HG02973 (cell line): ENCODE results near the gene PHLPP1.

Source experiments
- ATAC-seq: cut with Tn5 transposase; IDR thresholded peaks from one replicate; pipeline ENCODE4 v1.9.1; 2021; ENCODE audit warnings: moderate library complexity; ENCODE audit not compliant: unreplicated experiment

Gene PHLPP1

DNA sequence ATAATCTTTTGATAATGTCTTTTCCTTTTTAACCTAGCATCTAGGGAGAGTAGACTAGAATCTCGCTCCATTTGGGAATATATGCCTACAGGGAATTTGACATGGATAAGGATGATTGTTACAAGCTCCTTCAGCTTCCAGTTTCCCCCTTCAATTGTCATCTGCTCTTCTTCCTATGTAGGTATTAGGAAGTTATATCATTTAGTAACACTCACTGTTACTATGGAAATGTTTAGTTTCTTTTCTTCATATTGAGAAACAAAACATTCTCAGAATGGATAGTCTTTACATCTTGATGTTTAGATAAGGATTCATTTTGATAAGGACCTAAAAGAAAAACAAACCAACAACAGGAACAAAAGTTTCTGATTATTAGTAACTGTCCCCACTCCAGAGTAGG is 127.6 kb downstream of the PHLPP1 start:
- no peak for ATAC-seq

DNA sequence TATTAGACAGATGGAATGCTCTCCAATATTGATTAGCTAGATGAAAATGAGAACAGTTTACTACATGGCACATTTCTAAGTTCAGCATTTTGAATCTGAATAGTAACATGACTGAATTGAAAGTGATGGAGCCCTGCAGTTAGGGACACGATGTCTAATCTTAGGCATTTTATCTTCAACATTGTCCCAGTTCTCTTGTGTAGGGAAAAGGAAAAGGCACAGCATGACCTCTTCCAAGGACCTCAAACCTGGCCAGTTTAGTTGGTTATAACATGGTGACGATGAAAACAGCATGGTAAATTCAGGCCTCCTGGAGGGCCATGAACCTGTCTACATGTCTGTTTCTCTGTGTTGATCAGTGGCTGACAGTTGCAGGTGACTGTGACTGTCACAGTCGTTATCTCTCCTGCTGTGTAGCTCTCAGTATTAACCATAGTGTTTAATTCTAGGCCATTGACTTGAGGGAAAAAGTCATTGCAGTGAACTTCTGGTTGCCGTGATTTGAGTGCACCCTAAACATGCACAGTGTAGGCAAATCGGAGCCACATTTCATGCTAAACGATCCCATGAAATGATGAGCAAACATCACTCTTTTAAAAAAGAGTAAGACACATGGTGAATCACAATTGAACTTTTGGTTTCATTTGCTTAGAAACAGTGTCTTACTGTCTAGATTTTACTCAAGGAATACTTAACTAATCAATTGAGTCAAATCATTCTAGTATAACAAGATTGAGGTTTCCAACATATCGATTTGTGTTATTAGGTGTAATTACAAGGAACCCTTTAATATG is 129.7 kb downstream of the PHLPP1 start:
- ATAC-seq = peak; percentile 60

DNA sequence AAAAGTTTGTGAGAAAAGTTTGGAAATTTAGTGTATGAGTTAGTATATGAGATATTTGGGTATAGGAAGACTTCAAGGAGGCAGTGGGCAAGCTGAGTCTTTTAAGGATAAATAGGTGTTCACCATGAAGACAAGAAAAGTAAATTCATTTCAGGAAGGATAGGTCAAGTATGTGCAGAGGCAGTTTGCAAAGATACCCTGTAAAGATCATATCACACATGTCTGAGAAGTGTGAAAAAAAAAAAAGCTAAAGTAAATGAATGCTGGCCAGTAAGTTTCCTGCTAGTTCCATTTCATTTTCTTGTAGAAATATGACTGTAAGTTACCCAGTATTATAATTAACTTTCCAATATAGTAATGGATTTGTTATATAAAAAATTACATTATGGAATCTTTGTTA is 131.0 kb downstream of the PHLPP1 start:
- ATAC-seq = no peak

DNA sequence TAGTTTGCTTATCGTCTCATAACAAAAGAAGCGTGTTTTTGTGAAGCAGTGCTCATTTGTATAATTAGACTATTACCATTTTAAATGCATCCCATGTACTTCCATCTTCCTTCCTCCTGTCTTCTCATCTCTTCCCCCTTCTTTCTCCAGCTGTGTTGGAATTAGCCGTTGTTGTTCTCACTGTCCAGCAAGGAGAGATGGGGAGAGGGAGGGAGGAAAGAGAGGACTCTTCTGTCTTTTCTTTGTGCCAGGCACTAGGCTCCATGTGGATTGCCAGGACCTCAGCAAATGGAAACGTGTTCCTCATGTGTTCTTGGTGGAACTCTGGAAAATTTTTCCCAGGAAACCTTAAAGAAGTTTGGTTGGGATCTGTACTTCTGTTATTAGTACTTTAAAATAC is 131.7 kb downstream of the PHLPP1 start:
- no peak for ATAC-seq

DNA sequence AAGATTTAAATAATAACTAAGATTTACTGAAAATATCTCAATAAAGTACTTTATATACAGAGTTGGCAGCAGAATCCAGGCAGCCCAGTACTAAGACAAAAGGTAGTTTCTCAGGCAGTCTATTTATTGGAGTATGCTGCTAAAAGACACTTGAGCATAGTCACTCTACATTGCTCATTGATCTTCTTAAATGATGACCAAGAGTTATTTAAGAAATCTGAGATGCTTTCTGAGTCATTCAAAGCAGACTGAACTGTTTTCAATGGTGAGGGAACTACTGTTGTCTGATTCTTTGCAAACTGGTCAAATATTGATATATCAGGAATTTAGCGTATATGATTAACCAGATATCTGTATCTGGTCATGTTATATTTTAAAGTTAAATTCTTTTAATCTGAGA is 133.6 kb downstream of the PHLPP1 start:
- no peak for ATAC-seq

DNA sequence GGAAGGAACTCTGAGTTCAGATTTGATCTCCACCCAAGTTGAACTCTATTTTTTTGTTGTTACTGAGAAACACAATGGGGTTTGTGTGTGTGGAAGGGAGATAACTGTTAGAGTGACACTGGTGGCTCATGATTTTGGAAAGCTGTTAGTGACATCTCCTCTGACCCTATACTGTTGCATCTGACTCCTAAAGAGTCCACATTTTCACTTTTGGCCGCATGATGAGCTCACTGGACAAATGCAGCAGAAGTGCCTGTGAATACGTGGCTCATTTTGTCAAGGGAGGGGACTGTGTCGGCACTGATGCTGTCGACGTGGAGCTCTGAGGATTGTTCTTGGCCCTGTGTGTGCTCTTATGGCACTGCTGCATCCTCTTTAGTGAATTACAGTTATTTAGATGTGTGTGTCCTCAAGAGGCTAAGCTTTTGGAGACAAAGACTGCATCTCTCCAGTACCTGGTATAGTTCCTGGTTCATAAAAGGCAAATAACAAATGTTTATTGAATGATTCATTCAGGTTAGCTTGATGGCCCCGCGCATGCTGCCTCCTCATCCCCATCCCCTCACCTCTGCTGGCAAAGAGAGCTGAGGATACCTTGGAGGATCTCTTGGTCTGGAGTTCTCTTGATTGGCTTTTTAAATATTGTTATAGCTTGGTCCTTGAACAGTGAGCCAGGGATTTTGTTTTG is 135.4 kb downstream of the PHLPP1 start:
- no peak for ATAC-seq

DNA sequence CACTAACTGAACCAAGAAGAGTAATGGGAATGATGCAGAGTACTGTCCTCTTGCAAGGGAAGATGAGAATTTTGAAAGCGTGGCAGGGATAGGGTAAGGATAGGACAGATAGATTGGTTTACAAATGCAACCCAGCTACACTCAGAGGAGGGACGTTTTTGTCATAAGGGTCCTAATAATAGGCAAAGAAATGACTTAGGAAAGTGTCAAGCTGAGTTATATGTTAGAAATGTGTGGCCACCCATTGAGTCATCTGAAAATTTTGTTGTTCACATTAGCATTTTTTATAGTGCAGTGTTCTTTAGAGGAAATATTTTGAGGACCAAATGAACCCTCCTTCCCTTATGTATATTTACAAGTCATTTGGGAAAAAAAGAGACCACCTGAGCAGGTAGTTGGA is 137.5 kb downstream of the PHLPP1 start:
- no peak for ATAC-seq

DNA sequence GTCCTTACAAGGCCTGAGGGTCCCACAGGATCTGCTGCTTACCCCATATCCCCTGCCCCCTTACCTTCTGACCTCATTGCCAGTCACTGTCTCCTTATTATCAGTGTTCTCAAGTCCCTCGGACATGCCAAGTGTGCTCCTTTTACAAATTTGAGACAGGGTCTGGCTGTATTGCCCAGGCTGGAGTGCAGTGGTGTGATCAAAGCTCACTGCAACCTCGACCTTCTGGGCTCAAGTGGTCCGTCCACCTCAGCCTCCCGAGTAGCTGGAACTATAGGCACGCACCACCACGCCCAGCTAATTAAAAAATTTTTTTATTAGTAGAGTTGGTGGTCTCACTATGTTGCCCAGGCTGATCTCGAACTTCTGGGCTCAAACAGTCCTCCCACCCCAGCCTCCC is 141.0 kb downstream of the PHLPP1 start:
- ATAC-seq = no peak

DNA sequence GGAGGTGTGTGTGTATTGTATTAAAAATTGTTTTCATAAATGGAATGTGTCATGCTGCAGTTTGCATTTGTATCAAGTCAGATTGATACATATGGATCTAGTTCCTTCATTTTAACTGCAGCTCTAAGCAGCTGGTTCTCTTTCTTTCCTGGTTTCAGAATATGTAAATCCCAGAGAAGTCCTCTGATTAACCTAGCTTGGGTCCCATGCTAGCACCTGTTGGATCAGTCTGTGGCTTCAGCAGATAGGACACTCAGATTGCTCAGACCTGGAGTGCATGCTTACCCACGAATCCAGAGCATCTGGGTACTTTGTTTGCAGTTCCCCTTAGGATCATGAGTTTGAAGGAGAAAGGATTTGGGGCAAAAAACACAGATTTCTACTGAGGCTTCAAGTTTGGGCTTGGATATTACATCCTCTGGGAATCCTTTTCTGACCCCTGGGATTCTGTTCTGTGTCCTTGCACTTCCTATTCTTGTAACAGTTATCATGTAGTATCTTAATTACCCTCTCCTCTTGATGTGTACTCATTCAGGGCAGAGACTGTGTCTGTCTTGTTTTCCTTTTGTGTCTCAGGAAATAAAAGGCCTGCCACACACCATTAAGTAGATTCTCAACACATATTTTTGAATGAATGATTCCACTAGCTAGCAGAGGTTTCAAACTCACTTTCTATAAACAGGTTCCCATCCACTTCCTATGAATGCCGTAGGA is 142.1 kb downstream of the PHLPP1 start:
- no peak for ATAC-seq

DNA sequence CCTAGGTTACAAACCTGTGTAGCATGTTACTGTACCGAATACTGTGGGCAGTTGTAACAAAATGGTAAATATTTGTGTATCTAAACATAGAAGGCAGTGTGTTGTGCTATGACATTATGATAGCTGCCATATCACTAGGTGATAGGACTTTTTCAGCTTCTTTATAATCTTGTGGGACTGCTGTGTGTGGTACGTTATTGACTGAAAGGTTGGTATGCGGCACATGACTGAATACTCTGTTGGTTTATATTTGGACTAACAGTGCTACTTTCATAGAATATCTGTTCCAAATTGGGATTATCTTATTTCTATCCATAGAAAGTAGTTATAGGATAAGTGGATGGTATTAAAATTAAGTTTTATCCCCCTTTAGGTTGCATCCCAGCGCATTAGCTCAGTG is 144.7 kb downstream of the PHLPP1 start:
- ATAC-seq = no peak

DNA sequence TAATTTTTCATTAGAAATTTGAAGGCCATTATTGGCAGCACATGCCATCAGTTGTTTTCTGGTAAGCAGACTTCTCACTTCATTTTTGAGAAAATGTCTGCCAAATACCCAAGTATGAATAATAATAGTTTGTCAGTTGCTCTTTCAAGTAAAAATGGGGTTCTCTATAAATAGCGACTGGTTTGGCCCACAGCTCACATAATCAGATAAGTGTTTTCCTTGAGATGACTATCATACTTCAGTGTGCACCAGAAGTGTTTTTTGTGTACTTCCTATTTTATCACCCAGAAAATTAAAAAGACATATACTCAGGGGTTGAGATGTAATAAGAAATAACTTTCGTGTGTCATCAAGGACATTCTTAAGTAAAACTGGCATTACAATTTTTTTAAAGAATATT is 147.1 kb downstream of the PHLPP1 start:
- ATAC-seq = no peak

DNA sequence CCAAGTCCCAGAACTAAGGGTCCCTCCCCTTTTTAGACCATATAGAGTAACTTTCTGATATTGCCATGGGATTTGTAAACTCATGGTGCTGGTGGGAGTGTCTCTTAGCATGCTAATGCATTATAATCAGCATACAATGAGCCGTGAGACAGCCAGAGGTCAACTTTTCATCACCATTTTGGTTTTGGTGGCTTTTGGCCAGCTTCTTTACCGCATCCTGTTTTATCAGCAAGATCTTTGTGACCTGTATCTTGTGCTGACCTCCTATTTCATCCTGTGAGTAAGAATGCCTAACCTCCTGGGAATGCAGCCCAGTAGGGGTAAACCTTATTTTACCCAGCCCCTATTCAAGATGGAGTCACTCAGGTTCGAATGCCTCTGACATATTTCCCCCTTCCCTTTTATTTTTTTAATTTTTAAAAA is 148.2 kb downstream of the PHLPP1 start:
- no peak for ATAC-seq

DNA sequence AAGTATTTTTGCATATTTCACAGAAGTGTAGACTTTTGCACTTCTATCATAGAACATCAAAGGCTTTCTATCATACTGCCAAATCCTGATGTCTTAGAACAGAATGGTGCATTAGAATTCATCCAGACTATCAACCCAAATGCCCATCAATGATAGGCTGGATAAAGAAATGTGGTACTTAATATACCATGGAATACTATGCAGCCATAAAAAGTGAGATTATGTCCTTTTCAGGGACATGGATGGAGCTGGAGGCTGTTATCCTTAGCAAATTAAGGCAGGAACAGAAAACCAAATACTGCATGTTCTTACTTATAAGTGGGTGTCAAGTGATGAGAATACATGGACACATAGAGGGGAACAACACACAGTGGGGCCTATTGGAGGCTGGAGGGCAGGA is 150.2 kb downstream of the PHLPP1 start:
- no peak for ATAC-seq

DNA sequence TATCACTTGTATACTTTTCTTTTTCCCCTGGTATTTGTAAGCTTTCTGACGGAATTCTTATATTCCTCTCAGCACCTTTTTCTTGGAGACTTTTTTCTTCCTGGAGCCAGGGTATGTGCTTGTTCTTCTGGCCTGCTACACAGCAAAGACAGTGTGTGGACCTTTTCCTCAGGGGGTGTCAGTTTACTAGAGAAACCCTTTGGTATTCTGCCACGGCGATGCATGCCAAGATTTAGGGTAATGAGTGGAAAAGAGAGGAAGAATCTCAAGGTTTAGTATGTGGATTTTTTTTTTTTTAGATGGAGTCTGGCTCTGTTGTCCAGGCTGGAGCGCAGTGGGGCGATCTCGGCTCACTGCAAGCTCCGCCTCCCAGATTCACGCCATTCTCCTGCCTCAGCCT is 152.2 kb downstream of the PHLPP1 start:
- no peak for ATAC-seq

DNA sequence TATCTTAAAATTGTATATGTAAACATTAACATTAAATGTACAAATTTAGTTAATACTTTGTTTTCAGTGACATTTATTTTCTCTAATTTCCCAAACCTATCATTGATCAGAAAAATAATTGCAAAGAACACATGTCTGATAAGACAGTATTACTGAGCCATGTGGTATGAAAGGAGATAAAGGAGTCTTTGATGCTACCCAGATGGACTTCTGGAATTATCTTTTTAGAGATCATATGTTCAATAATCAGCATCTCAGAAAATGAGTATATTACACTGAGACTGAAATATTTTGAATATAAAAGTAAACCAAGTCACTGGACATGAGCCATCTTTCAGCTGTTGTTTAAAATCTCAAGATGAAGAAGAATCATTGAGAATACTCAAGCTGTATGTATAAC is 153.3 kb downstream of the PHLPP1 start:
- no peak for ATAC-seq

DNA sequence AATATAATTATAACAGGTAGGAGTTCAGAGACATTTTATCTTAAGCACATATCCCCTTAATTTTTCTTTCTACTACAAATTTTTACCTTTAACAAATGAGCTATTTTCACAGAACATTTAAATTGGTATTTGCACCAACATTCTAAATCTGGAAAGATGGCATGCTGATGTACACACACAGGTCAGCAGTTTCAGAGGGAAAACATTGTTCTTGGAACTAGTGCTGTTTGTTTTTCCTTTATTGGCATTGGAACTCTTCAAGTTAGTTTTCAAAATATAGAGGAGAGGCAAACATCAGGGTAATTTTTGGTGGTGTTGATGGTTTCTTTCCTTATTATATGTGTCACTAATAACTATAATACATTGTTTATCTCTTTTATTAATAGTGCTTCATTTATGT is 155.3 kb downstream of the PHLPP1 start:
- no peak for ATAC-seq

DNA sequence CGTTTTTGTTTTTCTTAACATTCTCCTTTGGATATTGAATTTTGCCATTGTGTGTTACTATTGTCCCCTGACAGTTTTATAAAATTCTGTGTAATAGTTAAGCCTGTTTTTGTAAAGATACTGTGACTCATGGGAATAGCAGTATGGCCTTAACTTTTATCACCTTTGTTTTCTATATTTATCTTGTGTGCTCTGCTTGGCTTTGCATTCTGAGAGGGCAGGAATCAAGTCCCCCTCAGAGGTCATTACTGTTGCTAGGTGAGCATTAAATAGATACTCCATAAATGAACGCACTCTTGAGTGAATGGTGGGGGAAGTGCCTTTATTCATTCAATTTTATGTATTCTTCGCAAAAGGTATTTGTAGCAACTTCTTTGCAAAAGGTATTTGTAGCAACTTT is 160.0 kb downstream of the PHLPP1 start:
- no peak for ATAC-seq

DNA sequence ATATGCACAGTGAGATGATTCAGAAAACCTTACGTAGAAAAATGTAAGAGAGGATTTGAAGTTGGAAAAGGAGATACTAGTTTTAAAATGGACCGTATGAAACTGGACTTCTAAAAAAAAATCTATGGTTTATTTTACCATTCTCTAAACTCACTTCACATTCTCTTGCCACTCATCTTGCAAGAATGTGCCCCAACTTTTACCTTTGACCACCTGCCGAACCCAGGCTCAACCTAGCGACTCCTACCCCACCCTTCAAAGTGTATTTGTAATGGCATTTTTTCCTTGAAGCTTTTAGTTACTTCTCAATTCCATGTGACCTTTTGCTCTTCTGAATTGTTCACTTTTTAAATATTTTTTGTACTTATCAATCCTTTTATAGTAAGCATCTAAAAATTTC is 160.8 kb downstream of the PHLPP1 start:
- ATAC-seq = no peak

DNA sequence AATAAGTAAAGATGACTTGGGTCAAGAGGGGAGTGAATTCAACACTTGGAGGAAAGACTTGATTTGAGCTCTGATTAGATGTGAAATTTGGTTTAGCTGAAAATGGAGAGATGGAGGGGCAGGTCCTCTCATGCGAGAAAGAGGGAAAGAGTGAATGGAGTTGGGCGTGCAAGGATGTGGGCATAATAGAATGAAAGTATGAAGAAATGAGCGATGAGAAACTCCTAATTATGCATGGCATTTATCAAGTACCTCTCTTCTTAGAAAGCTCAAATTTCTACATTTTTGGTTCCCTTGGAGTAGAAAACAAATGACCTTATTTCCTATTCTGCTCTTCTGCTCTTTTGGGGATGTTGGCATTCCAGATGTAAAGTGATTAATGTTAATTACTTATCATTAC is 161.5 kb downstream of the PHLPP1 start:
- ATAC-seq = no peak

DNA sequence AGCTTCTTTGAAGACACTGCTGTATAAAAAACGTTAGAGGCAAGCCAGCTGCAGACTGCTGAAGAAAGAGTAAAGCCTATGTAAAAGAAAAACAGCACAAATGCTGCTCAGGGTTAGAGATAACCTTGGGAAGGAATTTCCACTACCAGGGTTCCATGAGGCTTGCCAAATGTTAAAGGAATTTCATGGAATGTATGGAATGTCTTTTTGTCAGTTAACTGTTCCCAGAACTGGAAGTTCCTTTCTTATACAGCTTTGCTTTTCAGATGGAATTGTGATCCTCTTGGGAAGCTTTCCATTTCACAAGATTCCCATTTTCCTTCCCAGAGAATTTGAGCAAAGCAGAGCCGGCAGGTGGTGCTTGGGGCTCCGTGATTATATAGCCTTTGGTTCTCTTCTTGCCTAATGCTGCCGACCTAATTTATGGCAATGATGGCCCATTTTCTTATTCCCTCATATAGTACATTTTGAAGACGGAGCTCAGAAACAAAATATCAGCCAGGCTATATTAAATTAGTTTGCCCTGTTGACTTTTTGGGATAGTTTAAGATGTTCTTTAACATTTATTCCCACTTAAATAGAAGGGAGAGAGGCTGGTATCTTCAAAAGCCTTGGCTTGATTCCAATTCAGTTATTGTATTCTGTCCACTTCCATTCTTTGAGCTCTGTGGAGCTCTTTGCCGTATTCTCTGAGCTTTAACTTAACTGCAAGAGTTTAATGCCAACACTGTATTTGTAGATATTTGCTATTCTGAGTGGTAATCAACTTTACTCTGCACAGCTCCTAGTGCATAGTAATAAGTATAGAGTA is 162.3 kb downstream of the PHLPP1 start:
- no peak for ATAC-seq

DNA sequence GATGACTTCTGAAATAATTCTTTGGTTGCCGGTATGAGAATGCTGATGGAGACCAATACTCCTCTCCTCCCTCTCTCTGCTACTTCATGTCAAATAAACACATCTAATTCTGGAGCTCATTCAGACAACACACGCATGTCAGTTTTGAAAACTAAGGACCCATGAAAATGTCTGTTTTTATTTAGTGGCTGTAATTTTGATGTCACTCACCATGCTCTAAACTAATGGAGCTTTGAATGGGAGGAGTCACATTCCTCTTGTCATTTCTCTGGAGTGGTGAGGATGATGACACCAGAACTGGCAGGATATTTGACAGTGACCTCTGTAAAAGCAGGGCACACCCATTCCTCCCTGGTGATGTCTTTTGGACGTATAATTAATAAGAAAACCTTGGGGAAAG is 163.0 kb downstream of the PHLPP1 start:
- no peak for ATAC-seq
